GM23338 (cell line): Measurements from ENCODE around the gene TSPAN5. TPM values are rescaled to one million over a fixed set of nuclear protein-coding genes. Genes with fewer than 3 reads are reported as not detected.
A peak's percentile ranks its signal among the peaks of the same experiment; 100 is the strongest.

Source experiments
- ATAC-seq: fragments of 200-7000 bp; cut with Tn5 transposase; 3 replicates; pipeline ENCODE4 v1.9.1; 2020
- DNase-seq: peaks from one replicate; pipeline ENCODE4 v3.0.0-alpha.2; 2015; ENCODE audit warnings: low spot score
- H2AFZ ChIP-seq: fragments of 200-600 bp; sonication (generic); 2 replicates; pipeline ENCODE4 v1.8.0; 2016; ENCODE audit warnings: antibody characterized with exemption, mild to moderate bottlenecking, moderate library complexity
- H3F3A ChIP-seq: fragments of 200-600 bp; sonication (generic); replicated peaks from 2 replicates; pipeline ENCODE4 v1.8.0; 2017; ENCODE audit warnings: antibody characterized with exemption, mixed run types, low read depth
- H3K27ac ChIP-seq: fragments of 200-600 bp; sonication (generic); 2 replicates; pipeline ENCODE4 v1.6.1; 2016; ENCODE audit warnings: low read depth
- H3K27me3 ChIP-seq: fragments of 200-600 bp; sonication (generic); 2 replicates; pipeline ENCODE4 v1.8.0; 2016; ENCODE audit warnings: mild to moderate bottlenecking, mixed run types, moderate library complexity; ENCODE audit not compliant: insufficient read depth
- H3K36me3 ChIP-seq: fragments of 200-600 bp; sonication (generic); 2 replicates; pipeline ENCODE4 v1.8.0; 2016; ENCODE audit warnings: mild to moderate bottlenecking; ENCODE audit not compliant: insufficient read depth
- H3K4me1 ChIP-seq: fragments of 200-600 bp; sonication (generic); 2 replicates; pipeline ENCODE4 v1.8.0; 2016; ENCODE audit warnings: mild to moderate bottlenecking, moderate library complexity; ENCODE audit not compliant: insufficient read depth
- H3K4me2 ChIP-seq: fragments of 200-600 bp; sonication (generic); 2 replicates; pipeline ENCODE4 v1.7.1; 2017; ENCODE audit warnings: mixed run types
- H3K4me3 ChIP-seq: fragments of 200-600 bp; sonication (generic); 2 replicates; pipeline ENCODE4 v1.6.1; 2016; ENCODE audit warnings: mixed run types
- H3K79me2 ChIP-seq: fragments of 200-600 bp; sonication (generic); replicated peaks from 2 replicates; pipeline ENCODE4 v1.8.0; 2017; ENCODE audit warnings: mild to moderate bottlenecking; ENCODE audit not compliant: insufficient read depth
- H3K9me2 ChIP-seq: fragments of 200-600 bp; sonication (generic); 2 replicates; pipeline ENCODE4 v1.8.0; 2017; ENCODE audit not compliant: insufficient read depth
- H4K20me1 ChIP-seq: fragments of 200-600 bp; sonication (generic); replicated peaks from 2 replicates; pipeline ENCODE4 v1.8.0; 2017; ENCODE audit warnings: mild to moderate bottlenecking; ENCODE audit not compliant: insufficient read depth
- H3K27ac Mint-ChIP-seq: 2 replicates; pipeline ENCODE4 v1.8.0; 2020; ENCODE audit warnings: inconsistent platforms, mild to moderate bottlenecking, moderate library complexity, mixed read lengths
- H3K27me3 Mint-ChIP-seq: 3 replicates; pipeline ENCODE4 v1.8.0; 2022; ENCODE audit warnings: low read depth, mild to moderate bottlenecking, moderate library complexity, mixed read lengths, inconsistent platforms; ENCODE audit not compliant: insufficient read depth, poor library complexity
- H3K36me3 Mint-ChIP-seq: 3 replicates; pipeline ENCODE4 v1.8.0; 2021; ENCODE audit warnings: low read depth, mild to moderate bottlenecking, inconsistent platforms, moderate library complexity, mixed read lengths
- H3K4me1 Mint-ChIP-seq: 3 replicates; pipeline ENCODE4 v1.8.0; 2020; ENCODE audit warnings: mild to moderate bottlenecking, inconsistent platforms, mixed read lengths
- H3K4me3 Mint-ChIP-seq: 3 replicates; pipeline ENCODE4 v1.8.0; 2021; ENCODE audit warnings: moderate library complexity, mild to moderate bottlenecking, inconsistent platforms, mixed read lengths
- H3K9me3 Mint-ChIP-seq: 3 replicates; pipeline ENCODE4 v1.8.0; 2020; ENCODE audit warnings: moderate library complexity, mild to moderate bottlenecking, inconsistent platforms, mixed read lengths
- CREB1 ChIP-seq: fragments of 250-450 bp; sonication (Bioruptor Pico); IDR thresholded peaks from 2 replicates; pipeline ENCODE4 v1.5.0; 2020; ENCODE audit warnings: low read depth, mild to moderate bottlenecking, moderate library complexity
- EZH2 ChIP-seq: fragments of 200-600 bp; sonication (generic); IDR thresholded peaks from one replicate; pipeline ENCODE4 v1.8.0; 2017; ENCODE audit warnings: antibody characterized with exemption, mild to moderate bottlenecking, low read depth; ENCODE audit not compliant: unreplicated experiment
- EZH2phosphoT487 ChIP-seq: fragments of 200-600 bp; sonication (generic); IDR thresholded peaks from one replicate; pipeline ENCODE4 v1.8.1; 2018; ENCODE audit warnings: antibody characterized with exemption; ENCODE audit not compliant: unreplicated experiment
- JUNB ChIP-seq: IDR thresholded peaks from one replicate; pipeline ENCODE4 v1.6.1; 2016; ENCODE audit warnings: antibody characterized with exemption; ENCODE audit not compliant: unreplicated experiment
- NANOG ChIP-seq: IDR thresholded peaks from 2 replicates; pipeline ENCODE4 v1.6.1; 2016; ENCODE audit warnings: antibody characterized with exemption, borderline replicate concordance
- STAT1 ChIP-seq: IDR thresholded peaks from one replicate; pipeline ENCODE4 v1.6.1; 2016; ENCODE audit warnings: antibody characterized with exemption; ENCODE audit not compliant: unreplicated experiment
- polyA plus RNA-seq: library from polyadenylated mRNA; unstranded; fragments of >200 nt; fragmentation: Nextera tagmentation; extraction: Ambion mirVana; gene quantifications from 2 replicates; pipeline ENCODE4 v1.2.1, GENCODE V29; 2016
- total RNA-seq: library from RNA; depleted of rRNA; stranded (reverse); fragments of >200 nt; shearing (Covaris generic); gene quantifications from 2 replicates; pipeline ENCODE4 v1.2.3, GENCODE V29; 2014
- TF ChIP-seq, protein P1 (sequence below): IDR thresholded peaks from one replicate; pipeline ENCODE4 v1.6.1; 2018; ENCODE audit warnings: antibody characterized with exemption; ENCODE audit not compliant: unreplicated experiment
- TF ChIP-seq, protein P2 (sequence below): IDR thresholded peaks from 2 replicates; pipeline ENCODE4 v1.6.1; 2016; ENCODE audit warnings: antibody characterized with exemption

TSPAN5 gene
- total and polyA plus RNA-seq, 2 experiments from 2014 or later = 18.6 to 21.5 TPM

- TF ChIP-seq, protein P1, sequence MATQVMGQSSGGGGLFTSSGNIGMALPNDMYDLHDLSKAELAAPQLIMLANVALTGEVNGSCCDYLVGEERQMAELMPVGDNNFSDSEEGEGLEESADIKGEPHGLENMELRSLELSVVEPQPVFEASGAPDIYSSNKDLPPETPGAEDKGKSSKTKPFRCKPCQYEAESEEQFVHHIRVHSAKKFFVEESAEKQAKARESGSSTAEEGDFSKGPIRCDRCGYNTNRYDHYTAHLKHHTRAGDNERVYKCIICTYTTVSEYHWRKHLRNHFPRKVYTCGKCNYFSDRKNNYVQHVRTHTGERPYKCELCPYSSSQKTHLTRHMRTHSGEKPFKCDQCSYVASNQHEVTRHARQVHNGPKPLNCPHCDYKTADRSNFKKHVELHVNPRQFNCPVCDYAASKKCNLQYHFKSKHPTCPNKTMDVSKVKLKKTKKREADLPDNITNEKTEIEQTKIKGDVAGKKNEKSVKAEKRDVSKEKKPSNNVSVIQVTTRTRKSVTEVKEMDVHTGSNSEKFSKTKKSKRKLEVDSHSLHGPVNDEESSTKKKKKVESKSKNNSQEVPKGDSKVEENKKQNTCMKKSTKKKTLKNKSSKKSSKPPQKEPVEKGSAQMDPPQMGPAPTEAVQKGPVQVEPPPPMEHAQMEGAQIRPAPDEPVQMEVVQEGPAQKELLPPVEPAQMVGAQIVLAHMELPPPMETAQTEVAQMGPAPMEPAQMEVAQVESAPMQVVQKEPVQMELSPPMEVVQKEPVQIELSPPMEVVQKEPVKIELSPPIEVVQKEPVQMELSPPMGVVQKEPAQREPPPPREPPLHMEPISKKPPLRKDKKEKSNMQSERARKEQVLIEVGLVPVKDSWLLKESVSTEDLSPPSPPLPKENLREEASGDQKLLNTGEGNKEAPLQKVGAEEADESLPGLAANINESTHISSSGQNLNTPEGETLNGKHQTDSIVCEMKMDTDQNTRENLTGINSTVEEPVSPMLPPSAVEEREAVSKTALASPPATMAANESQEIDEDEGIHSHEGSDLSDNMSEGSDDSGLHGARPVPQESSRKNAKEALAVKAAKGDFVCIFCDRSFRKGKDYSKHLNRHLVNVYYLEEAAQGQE = no peak
- TF ChIP-seq NANOG (no peak), EZH2phosphoT487 (no peak)
These were observed 14.3 kb upstream of the TSPAN5 start (continued) for GRCh38 chr4:98672583-98673287.

- Histone ChIP-seq H3K79me2 (no peaks in the 10 kb centered on the region), H3K4me2 (no peak overlapping the region), H3F3A (no peaks in the 10 kb centered on the region), H2AFZ (0 out of 2 replicates have a peak overlapping the region, but pooled peaks have one; percentile 32), H3K4me1 (no peaks in the 10 kb centered on the region; the same call in 1 of the 2 replicates), H3K4me3 (no peak overlapping the region), H3K27ac (no peak overlapping the region), H3K27me3 (no peaks in the 10 kb centered on the region), H4K20me1 (no peaks in the 10 kb centered on the region), H3K36me3 (no peaks in the 10 kb centered on the region), H3K9me2 (peaks cover under 1% of the 10 kb centered on the region; the same call in 1 of the 2 replicates)
- Mint-ChIP-seq H3K4me1 (peaks cover 24% of the 10 kb centered on the region; the same call in 2 of the 3 replicates), H3K4me3 (no peak overlapping the region), H3K27me3 (peaks cover 2% of the 10 kb centered on the region), H3K27ac (no peak overlapping the region), H3K9me3 (peaks cover 4% of the 10 kb centered on the region; the same call in 1 of the 3 replicates), H3K36me3 (peaks cover 4% of the 10 kb centered on the region; the same call in 1 of the 3 replicates)
- DNase-seq (no peak), ATAC-seq (no peak)
- TF ChIP-seq STAT1 = no peak
- no peak for TF ChIP-seq EZH2
- TF ChIP-seq, protein P2, sequence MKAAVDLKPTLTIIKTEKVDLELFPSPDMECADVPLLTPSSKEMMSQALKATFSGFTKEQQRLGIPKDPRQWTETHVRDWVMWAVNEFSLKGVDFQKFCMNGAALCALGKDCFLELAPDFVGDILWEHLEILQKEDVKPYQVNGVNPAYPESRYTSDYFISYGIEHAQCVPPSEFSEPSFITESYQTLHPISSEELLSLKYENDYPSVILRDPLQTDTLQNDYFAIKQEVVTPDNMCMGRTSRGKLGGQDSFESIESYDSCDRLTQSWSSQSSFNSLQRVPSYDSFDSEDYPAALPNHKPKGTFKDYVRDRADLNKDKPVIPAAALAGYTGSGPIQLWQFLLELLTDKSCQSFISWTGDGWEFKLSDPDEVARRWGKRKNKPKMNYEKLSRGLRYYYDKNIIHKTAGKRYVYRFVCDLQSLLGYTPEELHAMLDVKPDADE = no peak
These were observed 12.7 kb upstream of the TSPAN5 start for GRCh38 chr4:98671131-98671530.

DNA sequence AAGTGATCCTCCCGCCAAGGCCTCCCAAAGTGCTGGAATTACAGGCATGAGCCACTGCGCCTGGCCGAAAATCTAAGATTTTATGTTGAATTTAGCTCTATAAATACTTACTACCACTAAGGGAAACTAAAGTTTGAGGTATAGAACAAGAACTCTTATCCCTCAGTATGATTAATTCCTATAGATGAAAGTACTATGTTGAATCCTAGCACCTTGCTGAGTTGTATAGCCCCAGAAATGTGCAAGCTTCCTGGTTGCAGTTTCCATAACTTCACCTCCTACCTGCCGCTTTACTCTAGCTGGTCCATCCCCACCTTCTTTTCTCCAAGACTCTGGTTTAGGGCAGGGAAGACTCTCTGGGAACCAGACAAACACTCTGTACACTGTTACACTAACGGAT lies 11.8 kb upstream of the TSPAN5 start:
- Histone ChIP-seq H3K27me3 (no peaks in the 10 kb centered on the region), H3F3A (no peaks in the 10 kb centered on the region), H3K79me2 (no peaks in the 10 kb centered on the region), H3K27ac (no peak overlapping the region), H4K20me1 (no peaks in the 10 kb centered on the region), H3K4me2 (no peak overlapping the region), H3K4me3 (no peak overlapping the region), H3K9me2 (peaks cover 3% of the 10 kb centered on the region; the same call in 1 of the 2 replicates), H3K36me3 (no peaks in the 10 kb centered on the region), H3K4me1 (no peaks in the 10 kb centered on the region; the same call in 1 of the 2 replicates), H2AFZ (0 out of 2 replicates have a peak overlapping the region, but pooled peaks have one; percentile 32)
- Mint-ChIP-seq H3K36me3 (peaks cover 12% of the 10 kb centered on the region; the same call in 2 of the 3 replicates), H3K27me3 (peaks cover 6% of the 10 kb centered on the region), H3K4me1 (peaks cover 24% of the 10 kb centered on the region; the same call in 2 of the 3 replicates), H3K9me3 (peaks cover 11% of the 10 kb centered on the region), H3K4me3 (no peak overlapping the region), H3K27ac (no peak overlapping the region)
- TF ChIP-seq JUNB (no peak), CREB1 (CRISPR knock-in tag) (no peak), EZH2phosphoT487 (no peak)
- DNase-seq (no peak), ATAC-seq (no peak)
